Measurements from ENCODE around the gene ATP4A.

ATP4A gene

DNA sequence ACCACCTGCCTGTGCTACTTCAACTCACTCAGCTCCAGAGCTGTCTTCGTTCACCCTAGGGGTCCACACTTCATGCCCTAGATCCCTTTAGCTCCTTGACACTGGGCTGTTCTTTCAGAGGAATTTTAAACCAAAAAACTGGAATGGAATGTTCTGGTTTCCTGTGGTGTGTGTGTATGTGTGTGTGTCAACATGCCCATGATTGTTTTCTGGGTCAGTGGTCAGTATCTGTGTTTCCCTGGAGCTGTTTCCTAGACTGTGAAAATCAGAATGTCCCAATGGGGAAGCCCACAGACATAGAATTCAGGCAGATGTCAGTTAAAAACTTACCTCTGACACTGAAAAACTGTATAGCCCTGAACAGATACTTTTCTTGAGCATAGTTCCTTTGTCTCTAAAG, 23.9 kb upstream of the ATP4A start:
- no peak overlapping the region for H3K4me2 ChIP-seq
- H3K27me3 ChIP-seq (ENCODE audit: insufficient read depth, low read depth), result peaks cover 32% of the 10 kb centered on the region; the same call in 1 of the 2 replicates

GRCh38 chr19:35585848-35586247, 22.4 kb upstream of the ATP4A start, which contains the start of gene PMIS2:
PMIS2 (plus strand) TSS chr19:35586173; CDS start chr19:35586260, 87 bp downstream.
- Histone ChIP-seq H3K4me2 (no peak within 1 kb of the TSS), H3K27me3 (ENCODE audit: insufficient read depth, low read depth) (peaks cover 32% of the 10 kb centered on the region; the same call in 1 of the 2 replicates), H3K4me3 (IDR thresholded peaks at IDR 0.05; ENCODE audit: insufficient read depth, low read depth, low read length) (no peak within 1 kb of the TSS), H3K36me3 (ENCODE audit: insufficient read depth) (no peaks in the 10 kb centered on the region), H3K79me2 (ENCODE audit: insufficient read depth, low read depth) (no peaks in the 10 kb centered on the region), H4K20me1 (ENCODE audit: insufficient read depth) (no peaks in the 10 kb centered on the region), H2AFZ (ENCODE audit: low read depth) (no peak within 1 kb of the TSS), H3K4me1 (ENCODE audit: low read depth, poor library complexity, severe bottlenecking) (no peaks in the 10 kb centered on the region), H3K9ac (no peak within 1 kb of the TSS), H3K27ac (no peak within 1 kb of the TSS)
- TF ChIP-seq, protein P1, sequence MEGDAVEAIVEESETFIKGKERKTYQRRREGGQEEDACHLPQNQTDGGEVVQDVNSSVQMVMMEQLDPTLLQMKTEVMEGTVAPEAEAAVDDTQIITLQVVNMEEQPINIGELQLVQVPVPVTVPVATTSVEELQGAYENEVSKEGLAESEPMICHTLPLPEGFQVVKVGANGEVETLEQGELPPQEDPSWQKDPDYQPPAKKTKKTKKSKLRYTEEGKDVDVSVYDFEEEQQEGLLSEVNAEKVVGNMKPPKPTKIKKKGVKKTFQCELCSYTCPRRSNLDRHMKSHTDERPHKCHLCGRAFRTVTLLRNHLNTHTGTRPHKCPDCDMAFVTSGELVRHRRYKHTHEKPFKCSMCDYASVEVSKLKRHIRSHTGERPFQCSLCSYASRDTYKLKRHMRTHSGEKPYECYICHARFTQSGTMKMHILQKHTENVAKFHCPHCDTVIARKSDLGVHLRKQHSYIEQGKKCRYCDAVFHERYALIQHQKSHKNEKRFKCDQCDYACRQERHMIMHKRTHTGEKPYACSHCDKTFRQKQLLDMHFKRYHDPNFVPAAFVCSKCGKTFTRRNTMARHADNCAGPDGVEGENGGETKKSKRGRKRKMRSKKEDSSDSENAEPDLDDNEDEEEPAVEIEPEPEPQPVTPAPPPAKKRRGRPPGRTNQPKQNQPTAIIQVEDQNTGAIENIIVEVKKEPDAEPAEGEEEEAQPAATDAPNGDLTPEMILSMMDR (conservative IDR thresholded peaks at IDR 0.05; ENCODE audit: low read depth, low read length), result no peak

More for the DNA sequence above, 23.9 kb upstream of the ATP4A start:
- TF ChIP-seq, protein P1 (conservative IDR thresholded peaks at IDR 0.05; ENCODE audit: low read depth, low read length), result no peak
- no peak overlapping the region for H3K9ac ChIP-seq
- H3K27ac ChIP-seq, result no peak overlapping the region
- no peaks in the 10 kb centered on the region for H4K20me1 ChIP-seq (ENCODE audit: insufficient read depth)
- H3K36me3 ChIP-seq (ENCODE audit: insufficient read depth), result no peaks in the 10 kb centered on the region
- no peak overlapping the region for H3K4me3 ChIP-seq (IDR thresholded peaks at IDR 0.05; ENCODE audit: insufficient read depth, low read depth, low read length)
- H2AFZ ChIP-seq (ENCODE audit: low read depth), result no peak overlapping the region
- no peaks in the 10 kb centered on the region for H3K4me1 ChIP-seq (ENCODE audit: low read depth, poor library complexity, severe bottlenecking)
- H3K79me2 ChIP-seq (ENCODE audit: insufficient read depth, low read depth), result no peaks in the 10 kb centered on the region

DNA sequence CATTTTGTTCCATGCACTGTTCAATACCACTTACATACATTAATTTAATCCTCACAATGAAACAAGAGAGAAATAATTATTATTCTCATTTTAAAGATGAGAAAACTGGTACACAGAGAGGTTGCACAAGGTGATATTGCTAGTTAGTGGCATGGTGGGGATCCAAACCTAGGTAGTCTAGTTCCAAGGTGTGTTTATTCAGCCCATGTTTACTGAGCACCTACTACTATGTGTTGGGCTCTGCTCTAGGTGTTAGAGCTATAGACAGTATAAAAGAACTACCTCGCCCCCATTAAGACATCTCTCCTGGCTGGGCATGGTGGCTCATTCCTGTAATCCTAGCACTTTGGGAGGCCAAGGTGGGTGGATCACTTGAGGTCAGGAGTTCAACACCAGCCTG, 19.3 kb upstream of the ATP4A start:
- Histone ChIP-seq H4K20me1 (ENCODE audit: insufficient read depth) (no peaks in the 10 kb centered on the region), H3K27ac (no peak overlapping the region), H3K36me3 (ENCODE audit: insufficient read depth) (no peaks in the 10 kb centered on the region), H3K4me3 (IDR thresholded peaks at IDR 0.05; ENCODE audit: insufficient read depth, low read depth, low read length) (no peak overlapping the region), H3K4me1 (ENCODE audit: low read depth, poor library complexity, severe bottlenecking) (no peaks in the 10 kb centered on the region), H3K27me3 (ENCODE audit: insufficient read depth, low read depth) (peaks cover 31% of the 10 kb centered on the region; the same call in 1 of the 2 replicates), H3K9ac (no peak overlapping the region), H3K79me2 (ENCODE audit: insufficient read depth, low read depth) (no peaks in the 10 kb centered on the region), H2AFZ (ENCODE audit: low read depth) (no peak overlapping the region), H3K4me2 (no peak overlapping the region)
- TF ChIP-seq, protein P1 (conservative IDR thresholded peaks at IDR 0.05; ENCODE audit: low read depth, low read length), result no peak

DNA sequence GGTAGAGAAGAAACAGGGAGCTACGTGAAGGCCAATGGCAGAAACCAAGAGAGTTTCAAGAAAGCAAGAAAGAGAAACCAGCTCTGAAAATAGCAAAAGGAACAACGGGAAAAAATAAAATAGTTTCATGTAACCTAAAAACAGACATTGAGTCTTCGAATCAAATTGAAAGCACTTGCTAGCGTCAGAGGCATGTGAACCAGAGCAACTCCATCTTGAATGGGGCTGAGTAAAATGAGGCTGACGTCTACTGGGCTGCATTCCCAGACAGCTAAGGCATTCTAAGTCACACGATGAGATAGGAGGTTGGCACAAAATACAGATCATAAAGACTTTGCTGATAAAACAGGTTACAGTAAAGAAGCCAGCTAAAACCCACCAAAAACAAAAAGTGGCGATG, 15.2 kb upstream of the ATP4A start:
- Histone ChIP-seq H3K4me3 (IDR thresholded peaks at IDR 0.05; ENCODE audit: insufficient read depth, low read depth, low read length) (no peak overlapping the region), H2AFZ (ENCODE audit: low read depth) (no peak overlapping the region), H3K4me1 (ENCODE audit: low read depth, poor library complexity, severe bottlenecking) (no peaks in the 10 kb centered on the region), H3K36me3 (ENCODE audit: insufficient read depth) (no peaks in the 10 kb centered on the region), H3K27ac (no peak overlapping the region), H3K4me2 (no peak overlapping the region), H3K27me3 (ENCODE audit: insufficient read depth, low read depth) (peaks cover 16% of the 10 kb centered on the region; the same call in 1 of the 2 replicates), H3K9ac (no peak overlapping the region), H4K20me1 (ENCODE audit: insufficient read depth) (no peaks in the 10 kb centered on the region), H3K79me2 (ENCODE audit: insufficient read depth, low read depth) (no peaks in the 10 kb centered on the region)
- TF ChIP-seq, protein P1 (conservative IDR thresholded peaks at IDR 0.05; ENCODE audit: low read depth, low read length), result no peak
